GM13977 (cell line): ENCODE measurements around the gene SART1.

ENCODE experiments used
- DNase-seq: peaks from one replicate; pipeline ENCODE4 v3.0.0; 2012; ENCODE audit warnings: low spot score
- CTCF ChIP-seq: IDR thresholded peaks from 2 replicates; pipeline ENCODE4 v1.5.1; 2012; ENCODE audit warnings: mild to moderate bottlenecking, control low read depth; ENCODE audit not compliant: insufficient read depth; ENCODE audit errors: extremely low read depth, missing control alignments
- in situ Hi-C: fragments of 300-500 bp; cut with MboI; formaldehyde crosslinking; loops from one replicate; pipeline ENCODE4 v1.12.0; 2022; ENCODE audit warnings: low sequenced_read_pairs, low pct_unique_long_range_greater_than_20kb, mixed read lengths, inconsistent platforms; ENCODE audit not compliant: unreplicated experiment

SART1 gene

GRCh38 chr11:66015454-66015881, 53.9 kb downstream of the SART1 start:
- TF ChIP-seq CTCF: no peak
- no peak for DNase-seq
- in situ Hi-C loops: no loop called here

- DNase-seq: no peak
- no peak for TF ChIP-seq CTCF
- in situ Hi-C loops: no loop called here
Observed at GRCh38 chr11:66015936-66016792, 54.6 kb downstream of the SART1 start.

GRCh38 chr11:66016793-66017177, 55.3 kb downstream of the SART1 start:
- in situ Hi-C loops: no loop called here

GRCh38 chr11:66017321-66017720, 55.8 kb downstream of the SART1 start:
- no peak for DNase-seq
- in situ Hi-C loops: no loop called here
- no peak for TF ChIP-seq CTCF

More at GRCh38 chr11:66016793-66017177, 55.3 kb downstream of the SART1 start:
- DNase-seq: no peak
- no peak for TF ChIP-seq CTCF

- TF ChIP-seq CTCF: no peak
- in situ Hi-C loops: no loop called here
Observed at GRCh38 chr11:66020212-66020611, 58.7 kb downstream of the SART1 start.

GRCh38 chr11:66020618-66021357, 59.3 kb downstream of the SART1 start:
- in situ Hi-C loops: no loop called here
- DNase-seq: no peak
- no peak for TF ChIP-seq CTCF

More at GRCh38 chr11:66020212-66020611, 58.7 kb downstream of the SART1 start:
- DNase-seq: no peak
